Parathyroid adenoma (tissue), 2 donors: Measurements from ENCODE around the gene PHF11.

ENCODE experiments used
- H2AFZ ChIP-seq: fragments of 300-600 bp; sonication (generic); one replicate; pipeline ENCODE4 v1.7.0; 2017; ENCODE audit warnings: antibody characterized with exemption, mild to moderate bottlenecking
- H3K27ac ChIP-seq: fragments of 300-600 bp; sonication (generic); one replicate; pipeline ENCODE4 v1.7.0; 2017
- H3K27me3 ChIP-seq: fragments of 300-600 bp; sonication (generic); one replicate; pipeline ENCODE4 v1.7.0; 2017; ENCODE audit warnings: low read length; ENCODE audit not compliant: control insufficient read depth, insufficient read depth
- H3K36me3 ChIP-seq: fragments of 300-600 bp; sonication (generic); one replicate; pipeline ENCODE4 v1.7.0; 2017; ENCODE audit warnings: low read length; ENCODE audit not compliant: control insufficient read depth, insufficient read depth
- H3K4me1 ChIP-seq: fragments of 300-600 bp; sonication (generic); one replicate; pipeline ENCODE4 v1.7.0; 2017; ENCODE audit warnings: control low read depth
- H3K4me2 ChIP-seq: fragments of 300-600 bp; sonication (generic); one replicate; pipeline ENCODE4 v1.7.0; 2017; ENCODE audit warnings: low read length
- H3K4me3 ChIP-seq: fragments of 300-600 bp; sonication (generic); one replicate; pipeline ENCODE4 v1.7.0; 2017; ENCODE audit warnings: low read depth, low read length
- H3K79me2 ChIP-seq: fragments of 300-600 bp; sonication (generic); one replicate; pipeline ENCODE4 v1.7.0; 2017; ENCODE audit warnings: control low read depth
- H3K9ac ChIP-seq: fragments of 300-600 bp; sonication (generic); one replicate; pipeline ENCODE4 v1.7.0; 2017; ENCODE audit warnings: mild to moderate bottlenecking
- H3K9me3 ChIP-seq: fragments of 300-600 bp; sonication (generic); one replicate; pipeline ENCODE4 v1.7.0; 2017; ENCODE audit warnings: low read length; ENCODE audit not compliant: control insufficient read depth
- CTCF ChIP-seq: fragments of 300-600 bp; sonication (generic); IDR thresholded peaks from one replicate; pipeline ENCODE4 v1.7.0; 2017; ENCODE audit warnings: antibody characterized with exemption, mild to moderate bottlenecking
- donor health status: primary hyperparathyroidism.

Gene PHF11

GRCh38 chr13:49527123-49527522 lies 31.4 kb downstream of the PHF11 start:
- H3K27ac ChIP-seq = no peak overlapping the region

GRCh38 chr13:49528161-49528560 lies 32.4 kb downstream of the PHF11 start:
- no peak overlapping the region for H3K9ac ChIP-seq
- H2AFZ ChIP-seq = no peak overlapping the region
- no peak for TF ChIP-seq CTCF
- H3K4me3 ChIP-seq = no peak overlapping the region
- no peaks in the 10 kb centered on the region for H3K9me3 ChIP-seq
- no peak overlapping the region for H3K27ac ChIP-seq
- H3K36me3 ChIP-seq = no peaks in the 10 kb centered on the region
- no peaks in the 10 kb centered on the region for H3K27me3 ChIP-seq
- no peaks in the 10 kb centered on the region for H3K4me1 ChIP-seq
- H3K79me2 ChIP-seq = no peaks in the 10 kb centered on the region
- H3K4me2 ChIP-seq = no peak overlapping the region

More at GRCh38 chr13:49527123-49527522, 31.4 kb downstream of the PHF11 start:
- TF ChIP-seq CTCF = no peak
- Histone ChIP-seq H3K4me2 (no peak overlapping the region), H3K9me3 (no peaks in the 10 kb centered on the region), H2AFZ (no peak overlapping the region), H3K4me1 (no peaks in the 10 kb centered on the region), H3K36me3 (no peaks in the 10 kb centered on the region), H3K4me3 (no peak overlapping the region), H3K9ac (no peak overlapping the region), H3K27me3 (no peaks in the 10 kb centered on the region), H3K79me2 (no peaks in the 10 kb centered on the region)

GRCh38 chr13:49530457-49530856 lies 34.7 kb downstream of the PHF11 start:
- TF ChIP-seq CTCF = no peak
- Histone ChIP-seq H2AFZ (no peak overlapping the region), H3K36me3 (no peaks in the 10 kb centered on the region), H3K4me2 (no peak overlapping the region), H3K27ac (no peak overlapping the region), H3K27me3 (no peaks in the 10 kb centered on the region), H3K79me2 (no peaks in the 10 kb centered on the region), H3K4me1 (no peaks in the 10 kb centered on the region), H3K4me3 (no peak overlapping the region), H3K9me3 (no peaks in the 10 kb centered on the region), H3K9ac (no peak overlapping the region)

GRCh38 chr13:49532593-49532992 lies 36.8 kb downstream of the PHF11 start:
- H3K9me3 ChIP-seq = no peaks in the 10 kb centered on the region
- no peak overlapping the region for H3K4me2 ChIP-seq
- H3K9ac ChIP-seq = no peak overlapping the region
- H3K27me3 ChIP-seq = no peaks in the 10 kb centered on the region
- H3K4me1 ChIP-seq = no peaks in the 10 kb centered on the region
- no peaks in the 10 kb centered on the region for H3K79me2 ChIP-seq
- H3K36me3 ChIP-seq = no peaks in the 10 kb centered on the region
- TF ChIP-seq CTCF = no peak
- no peak overlapping the region for H2AFZ ChIP-seq
- no peak overlapping the region for H3K4me3 ChIP-seq
- no peak overlapping the region for H3K27ac ChIP-seq

- Histone ChIP-seq H3K4me1 (no peaks in the 10 kb centered on the region), H3K4me2 (no peak overlapping the region), H3K36me3 (no peaks in the 10 kb centered on the region), H3K9me3 (no peaks in the 10 kb centered on the region), H3K4me3 (no peak overlapping the region), H2AFZ (no peak overlapping the region), H3K27me3 (no peaks in the 10 kb centered on the region), H3K9ac (no peak overlapping the region), H3K27ac (no peak overlapping the region), H3K79me2 (no peaks in the 10 kb centered on the region)
- TF ChIP-seq CTCF = no peak
Measured at GRCh38 chr13:49533011-49533410, 37.3 kb downstream of the PHF11 start.
